Measurements from ENCODE around the gene RS1.

GRCh38 chrX:18707426-18708049, 35.6 kb upstream of the RS1 start, which contains the start of gene PPEF1:
- TF ChIP-seq CTCF (IDR thresholded peaks at IDR 0.05) (no peak), POLR2A (IDR thresholded peaks at IDR 0.05; ENCODE audit: low read depth) (no peak), POLR2AphosphoS5 (IDR thresholded peaks at IDR 0.05) (no peak)
